ENCODE data around the gene PTMA.

DNA sequence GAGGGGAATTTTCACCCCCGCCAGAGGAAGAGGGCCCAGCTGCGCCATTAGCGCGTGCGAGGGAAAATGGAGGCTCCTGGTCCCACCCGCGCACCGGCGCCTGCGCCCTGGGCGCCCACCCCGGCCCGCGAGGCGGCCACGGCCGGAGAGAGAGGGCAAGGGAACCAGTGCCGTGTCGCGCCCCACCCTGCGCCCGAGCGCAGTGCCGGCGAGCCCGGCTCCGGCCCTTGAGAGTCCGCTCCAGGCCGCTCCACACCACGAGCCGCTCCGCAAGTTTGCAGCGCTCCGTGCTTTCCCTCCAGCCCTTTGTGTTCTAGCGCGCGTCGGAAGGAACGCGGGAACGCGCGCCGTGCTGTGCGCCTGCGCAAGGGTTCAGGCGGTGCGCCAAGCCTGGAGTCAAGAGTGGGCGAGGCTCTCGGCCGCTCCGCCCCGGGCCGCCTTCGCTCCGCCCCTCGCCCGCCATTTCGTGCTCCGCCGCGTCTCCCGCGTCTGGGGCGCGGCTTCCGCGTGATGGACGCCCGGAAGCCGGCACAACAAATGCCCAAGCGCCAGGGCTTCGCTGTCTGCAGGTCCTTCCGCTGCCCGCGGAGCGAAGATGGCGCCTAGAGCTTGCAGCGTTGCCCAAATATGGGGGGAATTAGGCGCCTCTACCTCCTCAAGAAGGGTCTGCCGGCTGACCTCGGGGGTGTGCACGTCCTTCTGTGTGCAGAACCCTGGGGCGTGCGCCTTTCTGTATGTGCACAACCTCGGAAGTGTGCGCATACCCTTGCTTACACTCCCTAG is 46.1 kb upstream of the PTMA start:
- TF ChIP-seq CTCF (IDR thresholded peaks at IDR 0.05) (peak in 1 of 3 donors; percentile 9), POLR2A (IDR thresholded peaks at IDR 0.05) (no peak), POLR2AphosphoS5 (IDR thresholded peaks at IDR 0.05) (peak; percentile 83 to 91 (median 87))
